Stimulated activated CD4-positive, alpha-beta T cell treated with anti-CD3 and anti-CD28 coated beads, Interleukin-4, amount 100 ng/mL, for 48 hours (primary cell): ENCODE data around the gene DNAJC27.

Experiments used
- DNase-seq, 2 donors: peaks; one replicate each; pipeline ENCODE4 v3.0.0-alpha.2; 2020; ENCODE audit warnings: low read depth in 2 of 2

The DNAJC27 gene

GRCh38 chr2:24907116-24907515 is 64.6 kb downstream of the DNAJC27 start:
- DNase-seq = no peak

GRCh38 chr2:24906466-24906865 is 65.3 kb downstream of the DNAJC27 start:
- no peak for DNase-seq

GRCh38 chr2:24903161-24904103 is 68.3 kb downstream of the DNAJC27 start:
- no peak for DNase-seq

GRCh38 chr2:24899361-24899910 is 72.3 kb downstream of the DNAJC27 start:
- no peak for DNase-seq

GRCh38 chr2:24898122-24899109 is 73.3 kb downstream of the DNAJC27 start:
- DNase-seq = no peak

- no peak for DNase-seq
Observed at GRCh38 chr2:24894750-24895149, 77.0 kb downstream of the DNAJC27 start.

- DNase-seq = no peak
Observed at GRCh38 chr2:24893934-24894333, 77.8 kb downstream of the DNAJC27 start.
